ENCODE results near the gene SPSB4.
"Not testable (repeated sequence)": the region's sequence is repeated elsewhere in the genome, so short reads cannot be mapped to it uniquely, and the experiment has no call there.

Gene SPSB4

GRCh38 chr3:141096981-141097380 lies 45.8 kb downstream of the SPSB4 start:
- no peak for DNase-seq

- no peak for DNase-seq
Measured at GRCh38 chr3:141100112-141100511, 49.0 kb downstream of the SPSB4 start.

DNA sequence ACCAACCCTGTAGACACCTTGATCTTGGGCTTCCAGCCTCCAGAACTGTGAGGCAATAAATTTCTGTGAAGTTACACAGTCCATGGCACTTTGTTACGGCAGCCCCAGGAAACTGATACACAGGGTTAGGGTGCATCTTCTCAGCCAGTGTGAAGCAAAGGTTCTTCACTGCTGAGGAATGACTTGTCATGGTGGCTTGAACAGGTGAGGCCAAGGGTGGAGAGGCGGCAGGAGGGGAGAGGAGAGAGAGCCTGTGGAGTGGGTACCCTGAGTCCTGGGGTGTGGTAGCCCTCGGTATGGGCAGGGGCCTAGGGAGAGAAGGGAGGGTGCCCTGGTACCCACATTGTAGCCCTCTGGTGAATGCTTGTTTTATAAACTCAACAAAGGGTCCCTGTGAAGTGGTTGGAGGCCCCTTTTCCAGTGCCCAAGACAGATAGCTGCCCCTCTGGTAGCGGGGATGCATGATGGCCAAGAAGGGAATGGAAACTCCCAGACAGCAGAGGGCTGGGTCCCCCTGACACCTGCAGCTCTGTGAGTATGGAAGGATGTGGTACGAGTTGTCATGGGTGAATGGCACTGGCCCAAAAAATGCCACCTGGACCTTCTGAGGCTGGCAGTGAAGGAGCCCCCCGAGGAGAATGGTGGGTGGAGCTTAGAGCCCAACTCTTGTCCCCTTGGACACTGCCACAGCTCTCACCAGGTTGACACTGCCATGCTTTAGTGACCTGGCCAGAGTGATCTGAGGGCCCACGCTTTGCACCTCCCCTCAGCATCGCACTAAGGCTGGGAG lies 49.6 kb downstream of the SPSB4 start:
- DNase-seq, result no peak

DNA sequence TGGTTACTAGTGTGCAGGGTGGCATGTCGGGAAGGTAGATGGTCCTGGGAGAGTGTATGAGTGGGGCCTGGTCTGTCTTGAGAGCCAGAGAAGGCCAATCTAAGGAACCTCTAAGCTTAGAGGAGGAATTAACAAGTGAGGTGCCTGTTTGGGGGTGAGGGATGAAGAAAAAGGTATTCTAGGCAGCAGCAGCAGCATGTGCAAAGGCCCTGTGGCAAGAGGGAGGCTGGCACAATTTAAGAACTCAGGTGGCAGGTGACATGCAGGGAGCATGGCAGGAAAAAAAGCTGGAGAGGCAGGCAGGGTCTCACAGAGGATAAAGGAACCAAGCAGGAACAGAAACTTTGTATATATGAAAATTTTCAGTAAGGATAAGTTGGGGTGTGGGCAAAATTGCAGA lies 51.2 kb downstream of the SPSB4 start:
- no peak for DNase-seq

GRCh38 chr3:141103067-141103466 lies 51.9 kb downstream of the SPSB4 start:
- no peak for DNase-seq

- DNase-seq, result no peak
Measured at GRCh38 chr3:141103503-141103902, 52.4 kb downstream of the SPSB4 start.

- no peak for DNase-seq
Measured at GRCh38 chr3:141104151-141104821, 53.1 kb downstream of the SPSB4 start.

DNA sequence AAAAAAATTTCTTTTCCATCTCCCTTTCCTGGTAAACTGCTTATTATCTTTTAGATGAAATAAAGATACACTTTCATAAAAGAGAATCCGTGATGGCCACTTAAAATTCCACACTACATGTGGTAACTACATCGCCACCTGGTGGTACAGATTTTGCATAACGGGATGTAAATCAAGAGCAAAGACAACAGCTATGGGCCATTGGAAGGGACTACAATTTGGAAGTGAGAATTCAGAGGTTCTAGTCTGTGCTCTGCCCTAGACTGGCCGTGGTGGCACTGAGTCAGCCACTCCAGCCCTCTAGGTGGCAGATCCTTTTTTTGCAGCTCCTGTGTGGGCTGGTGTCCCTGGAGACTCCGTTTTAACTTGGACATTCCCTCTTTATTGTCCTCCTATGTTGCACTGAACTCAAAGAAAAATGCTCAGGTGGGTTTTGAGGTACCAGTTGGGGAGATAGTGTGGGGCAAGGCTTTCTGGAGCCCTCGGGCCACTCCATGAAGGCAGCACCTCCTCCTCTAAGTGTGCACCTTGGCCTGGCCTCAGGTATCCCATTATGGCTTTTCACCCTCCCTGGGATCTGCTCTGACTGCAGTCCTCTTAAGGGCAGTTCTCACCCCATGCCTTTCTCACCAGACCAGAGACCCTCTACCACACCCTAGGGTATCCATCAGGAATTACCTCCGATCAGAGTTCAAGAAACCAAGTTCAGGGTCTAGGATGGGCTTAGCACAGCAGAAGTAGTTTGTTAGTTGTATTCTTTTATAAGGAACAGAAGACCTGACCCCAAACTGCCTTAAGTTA lies 54.9 kb downstream of the SPSB4 start:
- peak; percentile 32 for DNase-seq

GRCh38 chr3:141106842-141107241 lies 55.7 kb downstream of the SPSB4 start:
- no peak for DNase-seq

- no peak for DNase-seq
Measured at GRCh38 chr3:141108039-141108438, 56.9 kb downstream of the SPSB4 start.

DNA sequence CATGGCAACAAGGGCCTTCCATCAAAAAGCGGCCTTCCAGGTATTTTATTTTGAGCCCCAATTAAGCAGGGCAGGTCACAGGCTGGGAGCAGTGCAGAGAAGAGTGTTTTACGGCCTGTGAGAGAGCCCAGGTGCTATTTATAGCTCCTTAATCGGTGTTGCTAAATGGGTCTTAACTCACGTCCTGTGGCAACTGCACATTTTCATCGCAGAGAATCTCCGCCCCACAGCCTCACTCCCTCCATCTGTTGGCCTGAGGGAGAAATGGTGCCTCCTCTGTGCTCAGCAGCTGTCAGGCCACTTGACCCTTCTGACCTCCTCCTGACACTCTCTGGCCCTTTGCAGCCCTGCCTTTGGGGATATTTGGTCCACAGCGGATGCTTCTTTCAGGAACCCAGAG lies 58.6 kb downstream of the SPSB4 start:
- no peak for DNase-seq

DNA sequence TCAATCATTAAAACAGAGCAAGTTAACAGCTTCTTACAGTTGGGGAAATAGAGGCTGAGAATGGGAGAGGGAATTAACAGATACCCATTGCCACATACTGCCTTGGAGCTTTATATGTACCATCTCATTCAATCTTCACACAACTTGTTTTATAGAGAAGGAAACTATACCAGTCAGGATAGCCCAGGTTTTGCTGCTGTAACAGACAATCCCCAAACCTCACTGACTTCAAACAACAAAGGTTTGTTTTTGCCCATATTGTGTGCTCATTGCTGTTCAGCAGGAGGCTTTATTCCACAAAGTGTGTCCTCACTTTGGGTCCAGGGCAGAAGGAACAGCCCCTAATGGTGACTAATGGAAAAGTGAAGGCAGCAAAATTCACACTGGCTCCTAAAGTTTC lies 59.2 kb downstream of the SPSB4 start:
- no peak for DNase-seq

DNA sequence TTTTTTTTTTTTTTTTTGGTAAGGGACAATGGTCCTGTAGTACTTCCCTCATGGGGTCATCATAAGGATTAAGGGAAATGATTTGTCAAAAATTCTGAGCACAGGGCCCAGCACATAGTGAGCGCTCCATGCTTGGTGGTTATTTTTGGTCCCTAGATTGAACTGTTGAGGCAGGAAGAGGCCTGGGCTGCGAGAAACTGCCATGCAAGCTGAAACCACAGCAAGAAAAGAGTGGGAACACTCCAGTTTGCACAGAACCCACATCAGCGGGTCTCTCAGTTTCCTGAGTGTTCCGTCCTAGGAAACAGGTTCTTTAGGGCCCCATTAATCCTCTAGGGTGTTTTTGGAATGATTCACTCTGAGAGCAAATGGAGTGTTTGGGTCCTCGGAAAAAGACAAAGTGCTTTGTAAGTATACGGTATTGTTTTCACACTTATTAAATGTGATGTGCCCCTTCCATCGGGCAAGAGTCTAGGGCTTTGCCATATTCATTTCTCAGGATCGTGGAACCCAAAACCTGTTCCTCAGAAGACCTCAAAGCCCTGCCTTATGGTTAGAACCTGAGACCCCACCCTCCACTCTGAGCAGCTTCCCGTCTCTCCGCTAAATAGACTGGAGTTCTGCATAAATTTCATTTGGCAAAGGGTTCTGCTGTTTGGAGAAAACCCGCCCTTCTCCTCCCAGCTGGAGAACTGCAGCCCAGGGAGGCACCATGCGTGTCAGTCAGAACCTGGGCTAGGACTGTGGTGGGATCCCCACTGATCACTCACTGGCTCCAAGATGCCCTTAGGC lies 60.4 kb downstream of the SPSB4 start:
- DNase-seq, result no peak

GRCh38 chr3:141112686-141113297 lies 61.6 kb downstream of the SPSB4 start:
- DNase-seq, result no peak

GRCh38 chr3:141113680-141114079 lies 62.5 kb downstream of the SPSB4 start:
- DNase-seq, result not testable (repeated sequence)

DNA sequence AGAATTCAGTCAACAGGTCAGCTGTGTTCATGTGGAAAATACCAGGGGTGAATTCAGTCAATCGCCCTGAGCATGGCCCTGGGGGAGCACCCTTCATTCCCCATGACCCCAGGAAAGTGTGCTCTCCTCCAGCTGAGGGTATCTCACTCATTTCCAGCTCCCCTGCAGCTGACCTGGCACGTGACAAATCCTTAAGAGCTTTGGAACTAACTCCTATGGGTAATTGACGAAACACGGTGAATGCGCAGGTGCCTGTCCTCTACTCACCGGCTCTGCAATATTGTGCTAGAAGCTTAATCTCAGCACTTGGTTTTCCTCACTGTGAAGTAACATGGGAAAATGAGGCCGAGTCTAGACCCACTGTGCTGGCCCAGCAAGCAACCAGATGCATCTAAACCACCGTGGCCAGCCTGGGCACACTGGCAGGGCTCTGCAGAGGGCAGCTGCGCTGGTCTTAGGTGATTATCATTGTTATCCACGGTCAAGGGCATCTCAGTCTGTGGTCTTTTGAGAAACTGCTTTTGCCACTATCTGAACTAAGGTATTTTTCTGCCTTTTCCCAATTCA lies 63.1 kb downstream of the SPSB4 start:
- no peak for DNase-seq

DNA sequence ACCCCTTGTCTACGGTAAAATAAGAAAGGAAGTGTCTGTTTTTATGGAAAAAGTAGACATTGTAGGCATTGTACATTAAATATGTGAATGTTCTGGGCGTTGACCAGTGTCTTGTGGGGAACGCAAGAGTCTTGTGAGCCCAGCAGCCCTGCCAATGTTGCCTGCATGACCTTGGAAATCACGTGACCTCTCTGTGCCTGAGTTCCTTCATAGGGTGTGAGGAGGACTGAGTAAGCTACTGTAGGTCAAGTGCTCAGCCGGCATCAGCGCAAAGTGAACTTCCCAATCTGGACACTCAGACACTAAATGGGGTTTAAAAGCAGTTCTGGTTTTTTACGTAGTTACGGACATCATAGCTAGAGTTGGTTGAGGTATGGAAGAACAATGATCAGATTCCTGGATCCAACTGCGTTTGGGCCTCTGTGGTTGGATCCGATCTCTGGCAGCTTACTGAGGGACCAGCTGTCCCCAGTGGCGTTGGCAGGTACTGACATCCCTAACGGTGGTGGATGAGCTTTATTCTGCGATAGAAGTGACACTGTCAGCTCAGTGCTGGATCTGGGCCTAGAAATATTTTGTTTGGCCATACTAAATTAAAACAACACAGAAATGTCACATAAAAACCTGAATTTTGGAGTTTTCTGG lies 63.8 kb downstream of the SPSB4 start:
- no peak for DNase-seq

GRCh38 chr3:141115789-141116541 lies 64.8 kb downstream of the SPSB4 start:
- DNase-seq, result no peak

- no peak for DNase-seq
Measured at GRCh38 chr3:141116721-141117120, 65.6 kb downstream of the SPSB4 start.

DNA sequence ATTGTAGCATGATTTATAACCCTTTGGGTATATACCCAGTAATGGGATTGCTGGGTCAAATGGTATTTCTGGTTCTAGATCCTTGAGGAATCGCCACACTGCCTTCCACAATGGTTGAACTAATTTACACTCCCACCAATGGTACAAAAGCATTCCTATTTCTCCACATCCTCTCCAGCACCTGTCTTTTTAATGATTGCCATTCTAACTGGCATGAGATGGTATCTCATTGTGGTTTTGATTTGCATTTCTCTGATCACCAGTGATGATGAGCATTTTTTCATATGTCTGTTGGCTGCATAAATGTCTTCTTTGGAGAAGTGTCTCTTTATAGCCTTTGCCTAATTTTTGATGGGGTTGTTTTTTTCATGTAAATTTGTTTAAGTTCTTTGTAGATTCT lies 66.8 kb downstream of the SPSB4 start:
- DNase-seq, result not testable (repeated sequence)

Measured in NCI-H510A treated with DMSO at 0.1 percent for 48 hours (cell line).